ENCODE results near the gene DCTD.
A peak's percentile ranks its signal among the peaks of the same experiment; 100 is the strongest.
"Not testable (repeated sequence)": the region's sequence is repeated elsewhere in the genome, so short reads cannot be mapped to it uniquely, and the experiment has no call there.

Gene DCTD

DNA sequence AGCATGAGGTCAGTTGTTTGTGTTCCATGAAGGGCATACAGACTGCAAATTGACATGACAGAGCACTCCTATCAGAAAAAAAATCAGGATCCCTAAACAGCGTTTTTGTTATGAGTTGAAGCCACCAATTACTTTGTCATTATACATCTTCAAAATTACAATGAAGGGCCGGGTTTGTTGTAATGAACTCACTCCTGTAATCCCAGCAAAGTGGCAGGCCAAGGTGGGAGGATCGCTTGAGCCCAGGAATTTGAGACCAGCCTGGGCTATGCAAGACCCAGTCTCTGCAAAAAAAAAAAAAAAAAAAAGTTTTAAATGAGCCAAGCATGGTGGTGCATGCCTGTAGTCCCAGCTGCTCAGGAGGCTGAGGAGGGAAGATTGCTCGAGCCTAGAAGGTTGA, 3.5 kb upstream of the DCTD start:
- no peak for DNase-seq

DNA sequence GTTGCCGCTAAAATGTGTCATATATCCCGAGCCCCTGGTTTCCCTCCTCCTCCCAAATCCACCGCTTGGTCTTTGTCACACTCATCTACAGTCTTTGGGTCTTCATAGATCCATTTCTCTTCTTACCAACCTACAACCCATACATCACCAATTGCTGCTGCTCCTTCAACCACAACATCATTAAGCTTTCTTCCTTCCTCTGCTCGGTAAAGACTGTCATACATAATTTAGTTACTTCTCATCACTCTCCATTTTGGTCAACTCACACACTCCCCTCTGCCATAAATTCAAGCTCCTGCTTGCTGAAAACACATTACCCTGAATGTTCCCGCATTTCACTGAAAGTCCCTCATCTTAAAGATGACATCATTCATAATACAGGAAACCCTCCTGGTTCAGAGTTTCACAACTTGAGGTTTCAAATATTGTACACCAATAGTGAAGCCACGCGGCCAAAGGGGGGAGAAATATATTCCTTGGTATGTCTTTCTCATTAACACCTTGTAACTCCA, 1.7 kb upstream of the DCTD start:
- peak; percentile 15 for DNase-seq

DNA sequence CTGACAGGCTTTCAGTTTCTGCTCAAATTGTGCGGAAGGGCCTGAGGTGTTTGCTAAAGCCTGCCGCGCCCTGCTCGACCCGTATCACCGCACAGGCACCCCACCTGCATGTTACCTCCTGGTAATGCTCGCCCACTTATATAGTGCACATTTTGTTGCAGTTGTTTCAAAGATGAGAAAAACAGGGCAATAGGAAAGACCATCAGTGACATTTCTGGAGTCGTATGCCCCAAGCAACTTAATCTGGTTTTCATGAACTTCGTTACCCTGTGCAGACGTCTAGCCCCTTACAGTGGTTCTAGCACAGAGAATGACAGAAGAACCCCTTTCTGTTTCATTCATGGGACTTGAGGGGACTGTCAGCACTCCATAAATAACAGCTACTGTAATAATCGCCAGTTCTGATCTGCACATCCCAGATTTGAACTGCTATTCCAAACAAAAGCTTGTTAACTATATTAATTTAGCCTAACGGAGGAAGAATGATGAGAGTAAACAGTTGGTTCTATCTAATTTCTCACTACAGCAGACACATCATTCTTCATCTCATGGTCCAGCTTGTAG, 940 bp upstream of the DCTD start:
- DNase-seq = no peak

DNA sequence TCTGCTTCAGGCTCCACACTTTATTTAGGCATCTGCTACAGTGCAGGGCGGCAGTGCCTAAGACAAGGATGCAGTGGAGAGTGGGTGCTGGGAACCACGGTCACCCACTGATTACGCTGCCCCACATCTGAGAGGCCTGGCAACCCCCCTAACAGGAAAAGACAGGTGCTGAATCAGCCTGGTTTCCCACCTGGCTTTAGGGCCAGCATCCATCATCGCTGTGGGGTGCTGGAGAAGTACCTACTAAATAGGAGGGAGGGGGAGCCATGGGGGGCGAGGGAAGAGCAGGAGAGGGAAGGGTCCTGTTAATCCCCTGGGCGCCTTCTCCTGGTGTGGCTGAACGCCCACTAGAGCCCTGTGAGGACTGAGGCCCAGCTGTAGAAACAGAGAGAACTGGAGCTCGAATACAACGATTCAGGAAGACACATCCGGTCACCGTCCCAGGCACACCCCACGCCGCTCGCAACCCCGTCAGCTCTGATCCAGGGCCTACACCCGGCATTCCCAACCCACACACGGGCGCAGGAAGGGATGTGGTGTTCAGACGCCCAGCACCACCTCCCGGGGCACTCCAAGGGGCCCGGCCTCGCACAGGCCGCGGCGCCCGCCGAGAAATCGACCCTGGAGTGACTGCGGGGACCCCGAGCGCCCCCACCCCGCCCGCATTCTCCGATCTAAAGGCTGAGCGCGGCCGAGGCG, 554 bp downstream of the DCTD start:
- peak; percentile 30 for DNase-seq

DNA sequence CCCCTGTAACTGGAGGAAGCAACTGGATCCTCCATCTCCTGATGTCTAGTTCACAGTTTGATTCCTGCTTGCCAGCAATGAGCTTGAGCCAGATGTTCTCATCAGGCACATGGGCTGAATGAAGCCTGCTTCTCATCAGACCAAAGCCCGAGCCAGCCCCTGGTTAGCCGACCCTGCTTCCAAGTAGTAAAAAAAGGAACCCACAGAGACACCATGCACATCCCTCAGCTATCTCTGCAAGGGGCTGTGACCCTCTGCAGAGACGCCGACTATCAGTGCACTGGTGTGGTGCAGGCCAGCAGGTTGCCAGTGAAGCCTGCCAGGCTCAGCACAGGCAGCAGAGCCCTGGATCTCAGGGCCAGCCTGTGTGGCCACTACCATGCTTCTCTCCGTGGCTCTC, 2.8 kb downstream of the DCTD start:
- no peak for DNase-seq

DNA sequence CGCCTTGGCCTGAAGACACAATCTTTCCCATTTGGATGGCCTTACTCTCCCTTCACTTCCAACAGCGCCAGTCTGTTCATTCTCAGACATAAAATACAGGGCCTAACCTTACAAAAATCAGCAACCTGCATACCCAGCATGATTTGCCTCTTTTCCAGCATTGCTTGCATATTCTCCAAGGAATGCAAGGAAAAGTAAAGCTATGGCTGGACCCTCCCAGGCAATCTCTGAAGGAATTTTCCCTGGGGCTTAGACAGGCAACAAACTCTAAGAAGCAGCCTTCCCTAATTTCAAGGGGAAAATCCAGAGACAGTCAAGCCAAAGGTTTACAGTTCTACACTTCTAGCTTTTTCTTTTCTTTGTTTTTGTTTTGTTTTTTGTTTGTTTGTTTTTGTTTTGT, 3.6 kb downstream of the DCTD start:
- DNase-seq = no peak

DNA sequence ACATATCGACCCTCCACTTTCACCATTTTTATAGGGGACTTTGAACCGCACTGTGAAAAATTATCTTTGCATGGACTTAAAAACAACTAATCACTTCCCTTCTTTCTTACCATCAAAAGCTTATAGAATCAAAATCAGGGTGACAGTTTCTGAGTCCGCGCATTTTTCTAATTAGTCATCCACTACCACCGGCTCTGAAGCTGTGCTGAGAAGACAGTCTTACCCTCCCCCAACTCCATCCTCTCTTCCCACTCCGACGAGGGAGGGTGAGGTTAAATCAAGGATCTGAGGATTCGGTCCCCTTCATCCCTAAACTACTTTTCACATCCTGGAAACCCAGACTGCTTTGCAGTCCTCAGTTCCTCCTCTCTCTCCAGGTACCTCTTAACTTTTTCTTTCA, 4.2 kb downstream of the DCTD start:
- DNase-seq = no peak

DNA sequence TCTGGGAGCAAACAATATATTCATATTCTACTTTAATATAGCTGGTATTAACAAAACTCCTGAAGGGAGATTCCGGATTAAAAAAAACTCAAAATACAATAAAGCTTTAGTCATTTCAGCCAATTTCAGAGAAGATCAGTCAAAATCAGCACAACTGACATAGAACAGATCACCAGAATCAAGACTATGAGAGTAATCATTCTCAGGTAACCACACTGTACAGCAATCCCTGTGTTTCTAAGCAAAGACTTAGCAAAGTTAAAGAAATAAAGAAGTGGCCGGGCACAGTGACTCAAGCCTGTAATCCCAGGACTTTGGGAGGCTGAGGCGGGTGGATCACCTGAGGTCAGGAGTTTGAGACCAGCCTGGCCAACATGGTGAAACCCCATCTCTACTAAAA, 9.1 kb downstream of the DCTD start:
- DNase-seq = no peak

DNA sequence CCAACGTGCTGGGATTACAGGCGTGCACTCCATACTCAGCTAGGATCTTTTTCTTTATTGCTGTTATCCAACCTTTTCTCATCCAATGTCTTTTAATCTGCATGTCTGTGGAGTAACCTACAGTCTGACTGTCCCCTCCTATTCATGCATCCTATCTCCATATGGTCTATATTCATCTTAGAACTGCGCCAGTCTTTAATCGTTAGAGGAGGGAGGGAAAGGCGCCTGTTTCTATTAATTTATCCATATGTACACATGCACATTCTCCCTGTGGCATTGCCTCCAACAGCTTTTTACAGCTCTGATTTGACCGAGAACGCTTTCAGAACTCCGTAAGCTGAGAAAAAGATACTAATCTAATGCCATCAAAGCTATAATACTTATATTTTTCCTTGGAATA, 9.8 kb downstream of the DCTD start:
- no peak for DNase-seq

DNA sequence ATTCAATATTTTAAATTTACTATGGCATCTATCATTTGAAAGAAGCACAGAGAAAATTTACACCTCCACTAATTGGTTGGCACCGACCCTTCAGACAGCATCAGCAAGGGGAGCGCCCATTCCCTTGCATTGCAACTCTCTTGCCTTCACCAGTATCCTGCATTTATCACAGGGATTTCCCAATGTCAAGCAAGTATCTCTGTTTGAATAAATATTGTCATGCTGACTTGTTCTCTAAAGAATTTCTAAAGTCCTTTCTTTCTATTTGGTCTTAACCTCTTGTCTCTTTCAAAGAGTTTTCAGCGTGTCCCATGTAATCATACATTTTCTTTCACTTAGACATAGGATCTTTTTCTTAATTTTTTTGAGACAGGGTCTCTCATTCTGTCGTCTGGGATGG, 10.4 kb downstream of the DCTD start:
- no peak for DNase-seq

DNA sequence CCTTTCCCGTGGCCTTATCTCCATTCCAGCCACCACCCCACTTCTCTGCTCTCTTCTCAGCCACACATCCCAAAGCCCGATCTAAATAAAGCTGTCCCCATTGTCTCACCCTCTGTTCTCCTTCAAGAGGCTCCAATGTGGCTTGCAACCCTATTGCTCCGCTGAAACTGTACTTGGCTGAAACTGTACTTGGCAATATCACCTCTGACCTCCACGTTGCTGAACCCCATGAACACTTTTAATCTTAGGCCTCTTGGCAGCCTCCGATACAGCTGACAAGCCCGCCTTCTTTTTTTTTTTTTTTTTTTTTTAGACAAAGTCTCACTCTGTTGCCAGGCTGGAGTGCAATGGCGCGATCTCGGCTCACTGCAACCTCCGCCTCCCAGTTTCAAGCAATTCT, 12.1 kb downstream of the DCTD start:
- no peak for DNase-seq

DNA sequence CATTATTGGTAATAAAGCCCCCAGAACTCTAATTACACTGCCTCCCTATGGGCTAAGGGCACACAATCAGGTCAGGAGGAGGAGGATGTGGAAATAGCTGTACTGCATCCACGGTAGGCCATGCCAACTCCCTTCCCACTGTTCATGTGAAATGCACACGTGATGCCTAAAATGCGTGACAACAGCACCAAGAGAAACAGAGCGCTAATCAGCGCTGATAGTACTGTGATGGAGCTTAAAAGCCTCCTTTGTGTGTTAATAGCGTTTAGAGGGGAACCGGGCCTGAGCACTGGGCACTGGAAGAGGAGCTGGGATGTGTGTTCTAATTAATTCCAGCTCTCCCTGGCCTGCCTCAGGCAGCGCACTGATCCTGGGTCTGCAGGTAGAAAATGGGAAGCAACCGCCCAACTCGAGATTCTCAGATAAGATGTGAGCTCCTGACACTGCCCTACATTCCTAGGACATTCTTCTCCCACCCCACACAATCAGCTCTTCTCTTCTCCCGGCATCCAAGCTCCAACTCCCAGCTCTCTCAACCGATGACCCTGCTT, 12.9 kb downstream of the DCTD start:
- DNase-seq = no peak

DNA sequence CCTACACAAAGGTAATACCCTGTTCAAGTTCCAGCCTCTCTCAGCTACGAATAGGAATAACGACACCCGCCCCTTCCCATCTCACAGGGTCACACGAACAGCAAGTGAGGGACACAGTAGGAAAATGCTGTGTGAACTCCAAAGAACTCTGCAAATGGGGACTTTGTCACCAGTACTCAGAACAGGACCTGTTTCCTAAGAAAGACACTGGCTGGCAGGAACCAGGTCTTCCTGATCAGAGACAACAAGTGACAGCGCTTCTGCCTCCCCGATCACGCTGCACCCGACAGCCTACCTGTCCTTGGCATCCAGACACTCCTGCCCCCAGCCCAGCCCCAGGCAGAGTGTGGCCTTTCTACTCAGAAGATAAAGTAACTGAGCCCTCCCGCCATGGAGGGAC, 14.2 kb downstream of the DCTD start:
- DNase-seq = no peak

DNA sequence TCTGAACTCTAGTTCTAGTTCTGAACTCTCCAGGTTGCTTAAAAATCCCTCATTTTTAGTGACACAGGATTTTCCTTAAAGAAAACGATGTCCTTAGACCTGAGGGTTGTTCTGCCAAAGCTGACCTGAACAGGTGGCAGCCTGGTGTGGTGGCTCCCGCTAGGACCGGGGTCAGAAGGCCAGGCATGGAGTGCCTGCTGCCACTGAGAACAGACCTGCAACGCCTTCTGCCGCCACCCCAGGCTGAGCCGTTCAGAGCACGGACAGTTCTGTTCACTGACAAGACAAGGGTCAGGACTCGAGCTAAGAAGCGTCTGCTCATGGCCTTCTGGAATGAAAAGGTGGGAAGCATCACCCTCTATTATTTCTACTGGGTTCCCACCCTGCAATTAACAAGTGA, 15.8 kb downstream of the DCTD start:
- no peak for DNase-seq

DNA sequence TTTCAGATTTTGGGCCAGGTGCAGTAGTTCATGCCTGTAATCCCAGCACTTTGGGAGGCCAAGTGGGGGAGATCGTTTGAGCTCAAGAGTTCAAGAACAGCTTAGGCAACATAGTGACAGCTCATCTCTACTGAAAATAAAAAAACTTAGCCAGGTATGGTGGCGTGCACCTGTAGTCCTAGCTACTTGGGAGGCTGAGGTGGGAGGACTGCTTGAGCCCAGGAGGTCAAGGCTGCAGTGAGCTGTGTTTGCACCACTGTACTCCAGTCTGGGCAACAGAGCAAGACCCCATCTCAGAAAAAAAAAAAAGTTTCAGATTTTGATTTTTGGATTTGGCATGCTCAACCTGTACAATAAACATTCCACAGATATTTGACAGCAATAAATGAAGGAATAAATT, 17.2 kb downstream of the DCTD start:
- DNase-seq = not testable (repeated sequence)

DNA sequence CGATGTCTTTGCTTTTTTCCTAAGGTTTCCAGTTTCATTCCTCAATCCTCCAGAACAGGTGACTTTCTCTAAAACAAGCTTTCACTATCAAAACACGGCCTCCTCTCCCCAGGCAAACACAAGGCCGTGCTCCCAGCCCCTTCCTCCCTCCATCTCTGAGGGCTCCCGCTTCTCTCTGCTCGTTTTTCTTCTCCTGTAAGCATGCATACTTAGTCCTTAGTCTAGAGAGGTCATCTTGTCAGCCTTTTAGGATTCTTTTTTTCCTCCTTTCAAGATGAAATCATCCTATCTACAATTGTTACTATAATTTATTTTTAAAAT, 18.7 kb downstream of the DCTD start:
- no peak for DNase-seq

DNA sequence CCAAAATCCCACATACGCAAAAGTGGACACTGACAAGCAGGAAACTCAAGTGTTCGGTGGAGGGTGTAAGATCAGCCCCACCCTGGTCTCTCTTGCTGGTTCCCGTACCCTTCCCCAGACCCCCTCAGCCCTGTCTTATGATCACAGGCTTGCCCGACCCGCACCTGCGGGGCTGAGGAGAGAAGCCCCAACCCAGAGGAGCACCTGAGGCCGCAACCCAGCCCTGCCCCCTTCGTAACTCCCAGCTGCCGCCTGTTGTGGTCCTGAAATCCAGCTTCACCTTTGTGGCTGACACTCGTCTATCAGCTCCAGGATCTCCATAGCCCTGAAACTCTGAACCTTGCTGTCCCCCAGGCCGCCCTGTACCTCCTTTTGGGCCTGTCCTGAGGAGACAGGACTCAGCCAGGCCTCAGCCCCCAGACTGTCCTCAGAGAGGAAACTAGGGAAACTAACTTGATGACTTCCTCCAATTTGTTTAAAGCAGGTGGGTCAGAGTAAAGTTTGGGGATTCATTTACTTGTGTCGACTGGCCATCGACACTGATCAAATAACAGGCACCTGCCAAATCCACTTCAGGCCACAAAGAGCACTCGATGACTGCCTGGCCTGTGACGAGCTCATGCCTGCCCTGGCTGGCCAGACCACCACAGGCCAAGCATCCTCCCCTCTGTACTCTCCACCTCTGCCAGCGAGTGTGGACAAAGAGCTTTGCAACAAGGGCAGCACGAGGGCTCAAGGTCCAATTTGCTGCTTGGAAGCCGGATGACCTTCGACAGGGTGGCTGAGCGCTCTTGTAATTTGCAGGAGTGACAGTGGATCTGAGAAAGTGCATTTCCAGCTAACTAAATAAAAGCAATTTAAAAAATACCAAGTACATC, 19.3 kb downstream of the DCTD start:
- no peak for DNase-seq

DNA sequence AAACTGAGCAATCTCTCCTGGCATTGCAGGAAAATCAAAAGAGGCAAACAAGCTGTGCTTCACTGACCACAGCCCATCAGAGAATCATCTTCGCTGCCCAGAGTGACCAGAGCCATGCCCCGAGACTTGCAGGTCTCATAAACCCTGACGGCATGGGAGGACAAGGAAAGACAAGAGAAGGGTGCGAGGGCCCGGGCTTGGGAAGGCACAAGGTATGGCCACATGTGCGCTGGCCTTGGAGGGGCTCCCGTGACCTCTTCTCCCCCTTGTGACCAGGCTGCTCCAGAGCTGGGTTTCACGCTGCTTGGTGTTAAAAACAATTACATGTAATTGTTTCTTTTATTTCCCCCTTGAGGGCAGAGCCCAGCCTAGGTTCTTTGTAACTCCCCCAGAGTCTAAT, 20.8 kb downstream of the DCTD start:
- DNase-seq = no peak

DNA sequence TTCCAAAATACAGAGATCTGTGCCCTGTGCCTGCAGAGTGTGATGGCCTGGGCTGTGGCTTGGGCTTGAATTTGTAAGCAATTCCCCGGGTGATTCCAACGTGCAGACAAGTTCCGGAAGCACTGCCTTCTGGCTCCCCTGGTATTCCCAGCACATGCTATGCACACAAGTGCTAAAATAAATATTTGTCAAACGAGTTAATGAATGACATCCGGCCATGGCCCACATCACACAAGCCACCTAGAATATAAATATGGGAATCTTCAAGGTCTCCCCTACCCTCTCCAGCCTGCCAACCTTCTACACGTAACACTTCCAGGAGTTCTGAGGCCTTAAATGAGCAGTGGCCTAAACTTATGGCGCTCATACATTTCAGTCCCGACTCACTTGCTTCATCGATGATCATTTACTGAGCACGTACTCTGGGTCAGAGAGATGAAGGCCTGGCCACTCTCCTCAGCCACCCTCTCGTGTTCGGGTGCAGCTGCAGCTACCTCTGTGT, 21.3 kb downstream of the DCTD start:
- no peak for DNase-seq

DNA sequence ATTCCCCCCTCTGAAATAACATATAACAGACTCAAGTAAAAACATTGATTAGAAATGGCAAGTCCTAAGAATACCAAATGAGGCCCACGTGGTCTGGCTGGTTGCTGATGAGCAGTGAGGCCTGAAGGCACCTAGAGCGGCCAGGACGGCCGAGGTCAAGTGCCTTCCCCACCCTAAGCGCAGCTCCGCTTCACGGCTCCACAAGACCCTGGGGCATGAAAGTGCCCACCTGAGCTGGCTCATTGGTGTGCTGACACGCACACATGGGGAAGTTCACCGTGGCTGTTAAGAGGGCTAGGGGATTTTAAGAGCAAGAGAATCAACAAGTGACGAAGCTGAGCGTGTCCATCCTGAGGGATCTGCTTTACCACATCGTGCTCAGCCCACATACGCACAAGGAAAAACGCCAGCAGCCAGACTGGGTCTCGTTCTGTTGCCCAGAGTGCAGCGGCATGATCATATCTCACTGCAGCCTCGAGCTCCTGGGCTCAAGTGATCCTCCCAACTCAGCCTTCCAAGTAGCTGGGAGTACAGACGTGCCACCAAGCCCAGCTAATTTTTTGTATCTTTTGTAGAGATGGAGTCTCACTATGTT, 22.4 kb downstream of the DCTD start:
- DNase-seq = no peak

DNA sequence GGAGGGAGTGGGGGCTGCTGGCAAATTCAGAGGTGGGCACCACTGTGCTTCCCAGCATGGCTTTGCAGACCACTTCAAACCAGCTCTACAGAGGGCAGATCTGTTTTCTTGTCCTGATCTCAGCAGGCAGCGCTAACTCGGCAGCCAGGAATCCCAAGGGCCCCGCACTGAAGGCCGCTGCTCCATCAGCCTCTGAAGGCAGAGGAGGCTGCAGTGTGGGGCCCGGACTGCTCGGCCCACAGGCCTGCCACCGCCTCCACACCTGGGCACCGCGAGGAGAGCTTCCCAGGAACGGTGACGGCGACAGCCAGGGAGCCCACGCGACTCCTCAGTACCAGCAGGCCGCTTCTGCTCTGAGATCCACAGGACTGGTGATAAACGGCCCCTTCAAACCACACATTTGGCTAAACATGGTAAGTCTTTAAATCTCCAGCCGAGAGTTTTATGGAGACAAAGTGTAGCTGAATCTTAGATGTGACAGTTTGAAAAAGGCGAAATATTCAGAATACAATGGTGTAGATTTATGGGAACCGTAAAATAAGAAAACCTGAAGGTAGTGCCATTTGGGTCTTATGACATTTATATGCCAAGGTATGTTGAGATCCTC, 23.6 kb downstream of the DCTD start:
- no peak for DNase-seq

DNA sequence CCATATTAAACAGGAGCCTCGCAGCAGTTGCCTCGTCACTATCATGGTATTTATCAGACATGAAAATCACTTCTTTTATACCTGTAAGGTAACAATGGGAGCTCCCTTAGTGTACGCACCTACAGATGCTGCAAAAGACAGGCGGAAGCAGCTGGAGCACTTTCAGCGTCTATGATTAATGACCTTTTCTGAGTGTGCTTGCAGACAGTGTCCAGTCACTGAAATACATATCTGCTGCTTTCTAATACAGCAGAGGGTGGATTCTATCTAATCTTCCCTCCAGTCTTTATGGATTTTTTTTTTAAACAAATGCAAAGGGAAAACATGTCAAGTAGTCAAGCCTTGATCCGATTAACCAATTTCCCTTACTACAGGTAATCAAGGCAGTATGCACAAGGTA, 24.1 kb downstream of the DCTD start:
- DNase-seq = no peak

DNA sequence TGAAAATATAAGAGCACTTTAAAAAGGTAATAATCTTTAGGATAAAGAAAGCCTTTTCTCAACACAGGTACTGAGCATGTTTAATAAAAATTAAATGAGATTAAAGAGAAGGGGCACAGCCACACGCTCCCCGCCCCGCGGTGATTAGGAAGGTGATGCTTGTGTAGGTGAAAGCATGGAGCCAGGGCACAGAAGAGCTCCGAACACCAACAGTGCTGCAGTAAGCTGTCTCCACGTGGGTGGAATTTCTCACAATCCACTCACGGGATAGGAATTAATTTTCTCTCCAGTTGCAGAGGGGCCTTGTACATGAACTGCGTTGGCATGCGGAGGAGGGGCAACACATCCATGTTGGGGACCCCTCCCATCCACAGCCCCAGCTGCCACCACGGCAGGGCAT, 27.0 kb downstream of the DCTD start:
- DNase-seq = no peak

All from NK-92 treated with Interleukin-12 subunit alpha and Interleukin-12 subunit beta, amount 100 ng/mL, for 24 hours (cell line).